ENCODE data around the gene C1orf53. TPM values are rescaled to one million over a fixed set of nuclear protein-coding genes. Genes with fewer than 3 reads are reported as not detected.

The C1orf53 gene
- polyA plus RNA-seq, 3 donors, result 1.5 to 8.3 (median 5.6) TPM

GRCh38 chr1:197914510-197914909, 12.1 kb downstream of the C1orf53 start:
- H3K4me3 Mint-ChIP-seq, result peak overlapping the region in 1 of 2 donors; percentile 93

DNA sequence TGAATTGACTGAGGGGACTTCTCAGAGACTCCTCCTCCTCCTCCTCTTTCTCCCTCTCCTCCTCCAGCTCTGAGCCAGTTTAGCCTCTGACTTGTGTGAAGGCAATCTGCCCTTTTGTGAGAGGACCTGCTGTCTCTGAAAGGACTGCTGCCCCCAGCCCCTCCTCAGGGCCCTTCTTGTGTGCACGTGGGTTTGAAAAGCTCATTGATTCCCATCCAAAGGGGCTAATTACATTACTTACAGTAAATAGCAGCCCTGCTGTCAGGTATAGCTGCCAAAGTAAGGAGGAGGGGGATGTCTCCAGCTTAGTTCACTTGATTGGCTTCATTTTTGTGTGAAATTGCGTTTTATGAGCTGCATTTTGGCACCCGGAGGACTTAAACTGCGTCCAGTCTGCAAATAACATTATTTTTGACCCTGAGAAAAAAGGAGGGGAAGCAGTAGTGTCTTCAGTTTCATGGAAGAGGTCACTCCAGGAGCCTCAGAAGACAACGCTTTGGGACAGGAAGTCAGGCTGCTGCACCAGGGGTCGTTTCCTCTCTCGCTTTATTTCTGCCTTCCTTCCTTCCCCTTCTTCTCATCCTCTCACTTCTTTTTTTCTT, 12.9 kb downstream of the C1orf53 start:
- Histone ChIP-seq H3K4me1 (ENCODE audit: control insufficient read depth in 1 of 2, insufficient read depth in 2 of 2, low read length in 2 of 2) (peaks cover 76 to 81% of the 10 kb centered on the region in 2 donors), H3K27ac (ENCODE audit: low read depth in 1 of 2, low read length in 2 of 2) (no peak overlapping the region), H3K9ac (ENCODE audit: insufficient read depth, low read length, poor library complexity, severe bottlenecking) (no peak overlapping the region), H3K27me3 (ENCODE audit: control insufficient read depth in 2 of 2, insufficient read depth in 2 of 2, low read length in 2 of 2) (peaks cover 97 to 100% of the 10 kb centered on the region in 2 donors), H3K4me2 (replicated peaks; ENCODE audit: extremely low read depth, low read length, poor library complexity, severe bottlenecking) (peak overlapping the region; percentile 61), H3K36me3 (replicated peaks in 1 of 2; ENCODE audit: control insufficient read depth in 1 of 2, insufficient read depth in 2 of 2, low read length in 2 of 2) (no peaks in the 10 kb centered on the region), H3K9me3 (replicated peaks in 1 of 2; ENCODE audit: control insufficient read depth in 1 of 2, insufficient read depth in 1 of 2, low read length in 2 of 2) (peaks cover 2 to 70% of the 10 kb centered on the region in 2 donors), H3K4me3 (replicated peaks in 1 of 3; ENCODE audit: low read depth in 2 of 3, low read length in 3 of 3) (peak overlapping the region in 1 of 3 experiments; percentile 38), H2AFZ (ENCODE audit: insufficient read depth, low read depth, low read length, poor library complexity, severe bottlenecking) (no peak overlapping the region), H3K79me2 (ENCODE audit: insufficient read depth, low read length) (no peaks in the 10 kb centered on the region), H4K20me1 (ENCODE audit: insufficient read depth, low read length) (no peaks in the 10 kb centered on the region)
- H3K36me3 Mint-ChIP-seq, result peaks cover 18 to 27% of the 10 kb centered on the region in 2 donors
- TF ChIP-seq, protein P1, sequence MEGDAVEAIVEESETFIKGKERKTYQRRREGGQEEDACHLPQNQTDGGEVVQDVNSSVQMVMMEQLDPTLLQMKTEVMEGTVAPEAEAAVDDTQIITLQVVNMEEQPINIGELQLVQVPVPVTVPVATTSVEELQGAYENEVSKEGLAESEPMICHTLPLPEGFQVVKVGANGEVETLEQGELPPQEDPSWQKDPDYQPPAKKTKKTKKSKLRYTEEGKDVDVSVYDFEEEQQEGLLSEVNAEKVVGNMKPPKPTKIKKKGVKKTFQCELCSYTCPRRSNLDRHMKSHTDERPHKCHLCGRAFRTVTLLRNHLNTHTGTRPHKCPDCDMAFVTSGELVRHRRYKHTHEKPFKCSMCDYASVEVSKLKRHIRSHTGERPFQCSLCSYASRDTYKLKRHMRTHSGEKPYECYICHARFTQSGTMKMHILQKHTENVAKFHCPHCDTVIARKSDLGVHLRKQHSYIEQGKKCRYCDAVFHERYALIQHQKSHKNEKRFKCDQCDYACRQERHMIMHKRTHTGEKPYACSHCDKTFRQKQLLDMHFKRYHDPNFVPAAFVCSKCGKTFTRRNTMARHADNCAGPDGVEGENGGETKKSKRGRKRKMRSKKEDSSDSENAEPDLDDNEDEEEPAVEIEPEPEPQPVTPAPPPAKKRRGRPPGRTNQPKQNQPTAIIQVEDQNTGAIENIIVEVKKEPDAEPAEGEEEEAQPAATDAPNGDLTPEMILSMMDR (IDR thresholded peaks at IDR 0.05), result no peak
- peak overlapping the region; percentile 41 to 97 for H3K4me3 Mint-ChIP-seq
- H3K27ac Mint-ChIP-seq, result peak overlapping the region in 1 of 7 donors; percentile 50
- peaks cover 98 to 100% (median 99%) of the 10 kb centered on the region in 3 donors for H3K27me3 Mint-ChIP-seq (ENCODE audit: low read depth in 3 of 3)
- WGBS (ENCODE audit: insufficient coverage), result 0% methylated on average over 3 of the region's 7 CpGs
- peaks cover 87% of the 10 kb centered on the region for H3K4me1 Mint-ChIP-seq
- no peak for DNase-seq
- intact Hi-C loops (cut with micrococcal nuclease), result loop anchor here in 1 of 2 donors (10.0 kb wide), 1 partner anchor 301 kb away; no protein-coding TSS in a partner anchor
- peaks cover 0 to 49% (median 35%) of the 10 kb centered on the region in 7 donors for H3K9me3 Mint-ChIP-seq

More at GRCh38 chr1:197914510-197914909, 12.1 kb downstream of the C1orf53 start:
- H3K36me3 ChIP-seq (replicated peaks in 1 of 2; ENCODE audit: control insufficient read depth in 1 of 2, insufficient read depth in 2 of 2, low read length in 2 of 2), result no peaks in the 10 kb centered on the region
- peaks cover 5 to 71% of the 10 kb centered on the region in 2 donors for H3K9me3 ChIP-seq (replicated peaks in 1 of 2; ENCODE audit: control insufficient read depth in 1 of 2, insufficient read depth in 1 of 2, low read length in 2 of 2)
- Mint-ChIP-seq H3K36me3 (peaks cover 15 to 26% of the 10 kb centered on the region in 2 donors), H3K27ac (no peak overlapping the region), H3K9me3 (peaks cover 0 to 45% (median 37%) of the 10 kb centered on the region in 7 donors), H3K27me3 (ENCODE audit: low read depth in 3 of 3) (peaks cover 98 to 100% (median 99%) of the 10 kb centered on the region in 3 donors), H3K4me1 (peaks cover 82% of the 10 kb centered on the region)
- WGBS (ENCODE audit: insufficient coverage), result 0% methylated on average over 1 of the region's 5 CpGs
- no peak overlapping the region for H3K27ac ChIP-seq (ENCODE audit: low read depth in 1 of 2, low read length in 2 of 2)
- no peak overlapping the region for H3K9ac ChIP-seq (ENCODE audit: insufficient read depth, low read length, poor library complexity, severe bottlenecking)
- intact Hi-C loops (cut with micrococcal nuclease), result loop anchor here in 1 of 2 donors (10.0 kb wide), 1 partner anchor 300 kb away; no protein-coding TSS in a partner anchor
- H3K4me2 ChIP-seq (replicated peaks; ENCODE audit: extremely low read depth, low read length, poor library complexity, severe bottlenecking), result no peak overlapping the region
- no peak overlapping the region for H3K4me3 ChIP-seq (replicated peaks in 1 of 3; ENCODE audit: low read depth in 2 of 3, low read length in 3 of 3)
- no peaks in the 10 kb centered on the region for H4K20me1 ChIP-seq (ENCODE audit: insufficient read depth, low read length)
- H3K79me2 ChIP-seq (ENCODE audit: insufficient read depth, low read length), result no peaks in the 10 kb centered on the region
- TF ChIP-seq, protein P1 (IDR thresholded peaks at IDR 0.05), result no peak
- peaks cover 97 to 100% of the 10 kb centered on the region in 2 donors for H3K27me3 ChIP-seq (ENCODE audit: control insufficient read depth in 2 of 2, insufficient read depth in 2 of 2, low read length in 2 of 2)
- H3K4me1 ChIP-seq (ENCODE audit: control insufficient read depth in 1 of 2, insufficient read depth in 2 of 2, low read length in 2 of 2), result peaks cover 69 to 75% of the 10 kb centered on the region in 2 donors
- no peak overlapping the region for H2AFZ ChIP-seq (ENCODE audit: insufficient read depth, low read depth, low read length, poor library complexity, severe bottlenecking)
- no peak for DNase-seq

Data from CD14-positive monocyte (primary cell).